Suppressor macrophage (primary cell): ENCODE data around the gene ROGDI.
A peak's percentile ranks its signal among the peaks of the same experiment; 100 is the strongest.

Source experiments
- DNase-seq, 4 experiments: peaks; one replicate each; pipeline ENCODE4 v3.0.0-alpha.2; 2020 to 2022

The ROGDI gene

GRCh38 chr16:4814046-4814445, 11.6 kb upstream of the ROGDI start:
- no peak for DNase-seq

DNA sequence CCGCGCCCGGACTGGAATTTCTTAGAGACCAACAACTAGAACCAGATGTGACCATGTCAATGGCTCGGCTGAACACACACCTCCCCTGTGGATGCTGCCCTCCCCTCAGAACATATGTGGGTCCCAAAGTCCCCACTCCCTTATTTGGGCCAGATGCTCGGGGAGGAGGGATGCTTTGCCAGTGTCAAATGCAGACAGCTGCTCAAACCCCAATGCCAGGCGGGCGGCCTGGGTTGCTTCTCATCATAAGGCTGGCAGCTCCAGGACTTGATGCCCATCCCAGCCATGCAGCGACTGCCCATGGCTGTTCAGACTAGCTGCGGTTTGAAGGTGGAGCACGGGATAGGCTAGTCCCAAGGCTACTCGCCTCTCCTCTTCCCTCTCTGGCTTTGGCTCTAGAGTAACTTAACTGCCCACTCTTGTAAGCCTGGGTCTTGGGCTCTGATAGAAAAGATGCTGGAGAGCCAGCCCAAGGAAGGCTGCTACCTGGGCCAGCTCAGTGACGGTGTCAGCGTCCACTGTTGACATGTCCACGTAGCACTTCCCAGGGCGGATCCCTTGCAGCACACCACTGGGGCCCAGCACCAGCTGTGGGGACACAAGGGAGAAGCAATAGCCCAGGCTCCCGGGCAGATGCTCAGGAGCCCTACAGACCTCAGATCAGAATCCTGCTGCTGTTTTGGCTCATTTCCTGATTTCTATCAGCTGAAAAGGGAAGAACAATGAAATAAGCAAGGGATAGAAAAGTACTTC, 11.0 kb upstream of the ROGDI start:
- DNase-seq: no peak

- no peak for DNase-seq
These were observed 9.3 kb upstream of the ROGDI start for GRCh38 chr16:4811773-4812172.

DNA sequence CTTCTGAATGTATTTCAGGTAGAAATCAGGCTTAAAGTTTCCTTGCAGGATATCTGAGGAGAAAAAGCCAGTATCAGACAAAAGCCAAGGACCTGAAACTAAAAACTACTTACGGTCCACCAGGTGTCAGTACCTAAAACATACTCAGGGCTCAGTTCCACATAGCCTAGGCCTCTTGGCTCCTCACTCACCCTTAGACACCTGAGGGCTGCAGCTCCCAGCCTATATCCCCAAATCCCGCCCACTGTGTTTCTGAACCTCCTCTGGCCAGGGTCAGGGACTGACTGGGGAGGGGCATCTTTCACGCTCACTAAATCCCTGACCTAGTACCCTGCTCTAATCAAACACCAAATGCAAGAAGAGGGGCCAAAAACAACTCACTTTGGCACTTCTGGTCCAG, 8.8 kb upstream of the ROGDI start:
- DNase-seq: no peak

DNA sequence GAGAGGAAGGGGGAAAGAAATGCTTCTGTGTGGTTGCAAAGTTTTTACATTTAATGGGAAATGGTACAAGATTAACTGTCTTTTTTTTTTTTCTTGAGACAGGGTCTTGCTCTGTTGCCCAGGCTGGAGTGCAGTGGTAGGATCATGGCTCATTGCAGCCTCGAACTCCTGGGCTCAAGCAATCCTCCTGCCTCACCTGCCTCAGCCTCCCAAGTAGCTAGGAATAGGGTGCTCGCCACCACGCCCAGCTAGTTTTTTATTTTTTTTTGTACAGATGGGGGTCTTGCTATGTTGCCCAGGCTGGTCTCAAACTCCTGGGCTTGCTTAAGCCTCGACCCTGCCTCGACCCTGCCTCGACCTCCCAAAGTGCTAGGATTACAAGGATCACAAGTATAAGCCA, 3.8 kb upstream of the ROGDI start:
- DNase-seq: no peak

DNA sequence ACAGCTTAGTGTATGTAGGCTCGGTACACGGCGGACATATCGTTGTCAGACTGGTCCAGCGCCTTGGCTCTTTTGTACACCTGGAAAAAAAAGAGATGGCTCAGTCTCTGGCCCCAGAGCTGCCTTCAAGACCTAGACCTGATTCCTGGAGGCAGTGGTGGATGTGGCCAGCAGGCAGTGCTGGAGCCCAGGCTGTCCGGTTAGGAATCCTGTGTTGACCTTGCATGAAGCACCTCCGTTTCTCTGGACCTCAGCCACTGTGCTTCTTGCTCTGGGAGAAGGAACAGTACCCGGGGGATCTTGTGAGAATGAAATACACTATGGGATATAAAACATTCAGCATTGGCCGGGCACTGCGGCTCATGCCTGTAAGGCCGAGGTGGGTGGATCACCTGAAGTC, 2.8 kb upstream of the ROGDI start:
- no peak for DNase-seq

GRCh38 chr16:4803898-4804762, 1.7 kb upstream of the ROGDI start:
- DNase-seq: no peak

DNA sequence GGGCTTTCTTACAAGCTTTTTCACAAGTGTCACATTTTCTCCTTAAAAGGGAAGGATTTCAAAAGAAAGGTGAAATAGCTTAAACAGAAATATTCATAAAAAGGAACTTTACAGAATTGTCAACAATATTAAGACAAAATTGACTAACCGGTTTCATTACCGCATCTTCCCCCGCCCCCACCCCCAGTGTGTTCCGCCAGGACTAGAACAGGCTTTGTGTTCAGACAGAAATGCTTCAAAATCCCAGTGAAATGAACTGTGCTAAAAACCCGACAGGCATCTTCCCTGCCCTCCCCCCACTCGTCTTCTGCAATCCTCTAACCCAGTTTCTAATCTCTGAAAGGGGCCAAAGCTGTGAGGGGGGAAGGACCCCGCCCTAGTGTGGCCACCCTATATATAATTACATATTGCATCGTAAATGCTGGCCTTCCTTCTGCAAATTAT, 990 bp upstream of the ROGDI start:
- peak; percentile 28 to 69 (median 48) for DNase-seq

GRCh38 chr16:4802659-4803287, 340 bp upstream of the ROGDI start:
- DNase-seq: peak; percentile 91 to 96 (median 96)

- DNase-seq: no peak
These were observed 1.1 kb downstream of the ROGDI start for GRCh38 chr16:4801051-4801961.

DNA sequence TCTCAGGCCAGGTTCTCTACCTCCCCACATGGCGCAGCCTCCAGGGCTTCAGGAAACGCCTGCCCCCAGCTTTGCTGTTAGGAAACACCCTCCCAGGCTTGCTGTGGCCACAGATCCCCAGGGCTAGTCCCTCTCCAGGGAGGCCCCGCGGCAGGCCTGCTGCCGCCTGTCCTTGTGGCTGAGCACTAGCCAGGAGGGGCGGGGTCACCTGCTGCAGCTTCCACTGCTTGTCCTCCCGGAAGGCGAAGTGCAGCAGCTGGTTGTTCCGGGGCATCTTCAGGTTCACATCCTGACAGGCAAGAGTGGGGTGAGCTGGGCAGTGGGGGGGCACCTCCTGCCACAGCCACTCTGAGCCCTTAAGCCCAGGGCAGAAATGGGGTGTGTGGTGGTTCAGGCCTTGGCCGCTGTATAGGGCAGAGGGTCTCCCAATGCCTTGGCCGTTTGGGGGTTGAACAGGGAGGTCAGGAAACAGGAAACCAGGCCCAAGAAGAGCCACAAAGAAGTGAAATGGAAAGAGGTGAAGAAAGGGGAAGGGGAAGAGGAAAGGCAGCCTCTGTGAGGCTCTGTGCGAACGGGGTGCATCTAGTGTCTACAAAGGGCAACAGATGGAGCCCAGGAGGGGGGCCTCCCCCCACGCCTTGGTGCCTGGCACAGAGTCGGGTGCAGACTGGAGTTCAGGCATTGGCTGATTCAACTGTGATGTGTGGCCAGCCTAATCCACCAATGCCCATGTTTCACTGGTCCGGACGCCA, 2.0 kb downstream of the ROGDI start:
- DNase-seq: peak; percentile 11 to 61 (median 33)

GRCh38 chr16:4799171-4799855, 3.1 kb downstream of the ROGDI start:
- no peak for DNase-seq

- no peak for DNase-seq
These were observed 4.0 kb downstream of the ROGDI start for GRCh38 chr16:4798456-4798855.

- no peak for DNase-seq
These were observed 4.6 kb downstream of the ROGDI start for GRCh38 chr16:4797805-4798252.

DNA sequence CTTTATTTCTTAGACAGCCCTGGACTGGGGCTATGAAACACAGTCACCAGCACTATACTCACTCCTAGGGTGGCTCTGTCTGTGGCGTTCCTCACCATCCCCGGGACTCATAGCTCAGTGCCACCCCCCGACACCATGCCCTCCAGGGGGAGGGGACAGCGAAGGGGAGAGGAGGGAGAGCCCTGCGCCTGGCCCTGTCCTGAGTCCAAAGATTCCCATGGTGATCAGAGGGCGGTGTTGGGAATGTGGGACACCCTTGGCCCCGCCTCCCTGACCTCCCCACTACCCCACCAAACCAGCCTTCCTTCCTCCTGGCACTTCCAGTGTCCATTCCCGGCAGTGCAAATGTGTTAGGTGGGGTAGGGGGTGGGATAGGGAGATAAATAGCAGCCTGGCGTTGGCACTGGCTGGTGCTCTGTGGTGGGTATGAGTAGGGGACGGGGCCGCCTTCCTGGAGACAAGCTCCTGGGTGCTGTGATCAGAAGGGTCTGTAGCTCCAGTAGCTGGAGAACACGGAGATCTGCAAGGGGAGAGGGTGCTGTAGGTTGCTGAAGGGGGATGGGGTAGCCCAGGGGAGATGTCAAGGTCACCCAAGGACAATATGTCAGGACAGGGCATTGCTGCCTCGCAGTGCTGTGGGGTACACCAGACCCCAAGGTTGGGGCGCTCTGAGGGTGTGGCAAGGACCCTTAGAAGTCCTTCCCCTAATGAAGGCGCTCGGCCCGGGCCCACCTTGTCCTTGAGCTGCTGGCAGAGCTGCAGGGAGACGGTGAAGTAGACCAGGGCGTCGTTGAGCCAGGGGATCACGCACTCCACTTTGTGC, 5.2 kb downstream of the ROGDI start:
- DNase-seq: no peak

GRCh38 chr16:4795828-4796572, 6.4 kb downstream of the ROGDI start:
- no peak for DNase-seq

DNA sequence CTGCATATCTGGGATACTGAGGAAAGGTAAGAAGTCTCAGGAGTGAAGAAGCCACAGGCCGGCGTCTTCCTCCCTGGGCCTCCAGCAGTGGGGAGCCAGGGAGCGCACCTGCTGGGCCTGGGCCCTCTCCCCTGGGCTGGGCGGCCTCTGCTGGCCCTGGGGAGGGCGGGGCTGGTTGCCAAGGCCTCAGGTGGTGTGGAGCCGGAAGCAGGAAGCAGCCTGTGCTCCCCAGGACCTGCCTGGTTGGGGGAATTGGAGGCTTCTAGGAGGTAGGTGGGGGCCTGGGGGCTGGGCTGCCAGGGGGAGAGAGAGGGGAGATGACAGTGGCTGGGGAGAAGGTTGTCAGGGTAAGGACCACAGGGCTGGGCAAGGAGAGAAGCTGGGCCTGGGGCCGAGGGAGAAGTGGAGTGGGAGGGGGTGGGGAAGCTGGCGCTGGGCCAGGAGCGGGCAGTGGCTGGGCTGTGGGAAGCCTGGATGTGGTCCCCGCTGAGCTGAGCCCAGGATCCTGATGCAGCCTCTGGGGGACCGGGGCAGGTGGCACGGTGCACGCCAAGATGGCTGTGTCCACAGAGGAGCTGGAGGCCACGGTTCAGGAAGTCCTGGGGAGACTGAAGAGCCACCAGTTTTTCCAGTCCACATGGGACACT, 7.1 kb downstream of the ROGDI start, which contains the start of gene SMIM22:
Gene SMIM22, plus strand, starts transcription at position 189 of the 647 bp plus-strand sequence. Its CDS starts 366 bp downstream, at position 555.
- no peak for DNase-seq

GRCh38 chr16:4792951-4793513, 9.4 kb downstream of the ROGDI start:
- no peak for DNase-seq
